ENCODE measurements around the gene TBC1D17. TPM values are rescaled to one million over a fixed set of nuclear protein-coding genes. Genes with fewer than 3 reads are reported as not detected.

The TBC1D17 gene
- total RNA-seq, 1 donor from 2014 or later: 47.5 TPM

DNA sequence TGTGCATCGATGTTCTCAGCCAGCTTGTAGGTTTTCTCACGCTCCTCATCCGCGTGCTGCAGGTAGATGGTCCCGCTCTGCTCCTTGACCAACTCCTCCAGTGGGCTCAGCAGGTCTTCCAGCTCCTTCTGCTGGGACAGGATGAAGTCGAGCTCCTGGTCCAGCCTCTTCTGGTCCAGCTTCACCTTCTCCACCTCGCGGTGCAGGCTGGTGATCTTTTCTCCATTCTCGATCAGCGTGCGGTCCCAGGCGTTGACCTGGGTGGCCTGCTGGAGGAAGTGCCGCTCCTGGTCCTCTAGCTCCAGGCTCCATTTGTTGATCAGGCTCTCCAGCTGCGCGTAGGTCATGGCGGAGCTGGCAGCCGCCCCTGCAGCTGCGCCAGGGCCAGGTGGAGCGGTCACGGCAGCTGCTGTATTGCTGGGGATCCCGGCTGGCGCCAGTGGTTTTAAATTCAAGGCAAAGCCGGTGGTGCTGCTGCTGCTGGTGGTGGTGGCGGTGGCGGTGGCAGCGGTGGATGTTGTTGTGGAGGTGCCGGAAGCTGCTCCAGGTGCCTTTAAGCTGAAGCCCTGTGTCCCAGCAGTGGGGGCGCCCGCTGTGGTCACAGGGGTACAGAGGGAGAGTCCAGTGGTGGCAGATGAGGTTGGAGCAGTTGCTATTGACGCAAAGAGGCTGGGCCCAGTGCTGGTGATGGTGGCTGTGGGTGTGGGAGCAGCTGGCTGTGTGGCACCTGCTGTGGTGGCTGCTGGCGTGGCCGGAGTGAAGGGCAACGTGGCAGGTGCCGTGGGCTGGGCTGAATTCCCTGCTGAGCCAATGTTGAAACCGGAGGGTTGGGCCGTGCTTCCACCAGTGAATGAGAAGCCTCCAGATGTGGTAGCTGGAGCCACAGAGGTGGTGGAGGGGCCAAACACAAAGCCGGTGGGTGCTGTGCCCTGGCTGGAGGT is 31.2 kb downstream of the TBC1D17 start:
- H3K27ac ChIP-seq (replicated peaks): no peak overlapping the region
- intact Hi-C loops (cut with micrococcal nuclease): no loop called here
- TF ChIP-seq, protein P1, sequence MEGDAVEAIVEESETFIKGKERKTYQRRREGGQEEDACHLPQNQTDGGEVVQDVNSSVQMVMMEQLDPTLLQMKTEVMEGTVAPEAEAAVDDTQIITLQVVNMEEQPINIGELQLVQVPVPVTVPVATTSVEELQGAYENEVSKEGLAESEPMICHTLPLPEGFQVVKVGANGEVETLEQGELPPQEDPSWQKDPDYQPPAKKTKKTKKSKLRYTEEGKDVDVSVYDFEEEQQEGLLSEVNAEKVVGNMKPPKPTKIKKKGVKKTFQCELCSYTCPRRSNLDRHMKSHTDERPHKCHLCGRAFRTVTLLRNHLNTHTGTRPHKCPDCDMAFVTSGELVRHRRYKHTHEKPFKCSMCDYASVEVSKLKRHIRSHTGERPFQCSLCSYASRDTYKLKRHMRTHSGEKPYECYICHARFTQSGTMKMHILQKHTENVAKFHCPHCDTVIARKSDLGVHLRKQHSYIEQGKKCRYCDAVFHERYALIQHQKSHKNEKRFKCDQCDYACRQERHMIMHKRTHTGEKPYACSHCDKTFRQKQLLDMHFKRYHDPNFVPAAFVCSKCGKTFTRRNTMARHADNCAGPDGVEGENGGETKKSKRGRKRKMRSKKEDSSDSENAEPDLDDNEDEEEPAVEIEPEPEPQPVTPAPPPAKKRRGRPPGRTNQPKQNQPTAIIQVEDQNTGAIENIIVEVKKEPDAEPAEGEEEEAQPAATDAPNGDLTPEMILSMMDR (IDR thresholded peaks at IDR 0.05; ENCODE audit: borderline replicate concordance): no peak
- peaks cover 39% of the 10 kb centered on the region for H3K36me3 ChIP-seq
- H3K4me3 ChIP-seq: no peak overlapping the region
- no peaks in the 10 kb centered on the region for H3K27me3 ChIP-seq (ENCODE audit: low read depth)
- no peaks in the 10 kb centered on the region for H3K9me3 ChIP-seq (replicated peaks)
- peaks cover 9% of the 10 kb centered on the region for H3K4me1 ChIP-seq
- DNase-seq: no peak

DNA sequence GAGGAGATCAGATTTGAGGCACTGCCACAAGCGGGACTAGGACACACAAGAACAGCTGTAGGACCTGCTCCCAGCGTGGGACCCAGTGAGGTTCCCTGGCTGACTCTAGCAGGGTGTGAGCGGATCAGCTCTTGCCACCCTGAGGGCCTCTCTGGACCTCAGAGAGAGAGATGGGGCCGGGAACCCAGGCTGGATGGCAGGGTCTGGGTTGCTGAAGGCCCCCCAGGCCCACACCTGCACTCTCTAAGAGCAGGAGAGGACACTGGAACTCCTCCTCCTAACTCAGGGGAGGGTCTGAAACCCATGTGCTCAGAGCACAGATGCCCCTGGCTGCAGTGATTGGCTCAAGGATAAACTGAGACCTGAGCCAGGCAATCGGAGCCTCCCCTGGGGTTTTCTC is 32.7 kb downstream of the TBC1D17 start:
- H3K27ac ChIP-seq (replicated peaks): no peak overlapping the region
- no peak for DNase-seq
- peaks cover 9% of the 10 kb centered on the region for H3K4me1 ChIP-seq
- TF ChIP-seq, protein P1 (IDR thresholded peaks at IDR 0.05; ENCODE audit: borderline replicate concordance): no peak
- intact Hi-C loops (cut with micrococcal nuclease): no loop called here
- H3K9me3 ChIP-seq (replicated peaks): no peaks in the 10 kb centered on the region
- no peak overlapping the region for H3K4me3 ChIP-seq
- peaks cover 51% of the 10 kb centered on the region for H3K36me3 ChIP-seq
- H3K27me3 ChIP-seq (ENCODE audit: low read depth): no peaks in the 10 kb centered on the region

DNA sequence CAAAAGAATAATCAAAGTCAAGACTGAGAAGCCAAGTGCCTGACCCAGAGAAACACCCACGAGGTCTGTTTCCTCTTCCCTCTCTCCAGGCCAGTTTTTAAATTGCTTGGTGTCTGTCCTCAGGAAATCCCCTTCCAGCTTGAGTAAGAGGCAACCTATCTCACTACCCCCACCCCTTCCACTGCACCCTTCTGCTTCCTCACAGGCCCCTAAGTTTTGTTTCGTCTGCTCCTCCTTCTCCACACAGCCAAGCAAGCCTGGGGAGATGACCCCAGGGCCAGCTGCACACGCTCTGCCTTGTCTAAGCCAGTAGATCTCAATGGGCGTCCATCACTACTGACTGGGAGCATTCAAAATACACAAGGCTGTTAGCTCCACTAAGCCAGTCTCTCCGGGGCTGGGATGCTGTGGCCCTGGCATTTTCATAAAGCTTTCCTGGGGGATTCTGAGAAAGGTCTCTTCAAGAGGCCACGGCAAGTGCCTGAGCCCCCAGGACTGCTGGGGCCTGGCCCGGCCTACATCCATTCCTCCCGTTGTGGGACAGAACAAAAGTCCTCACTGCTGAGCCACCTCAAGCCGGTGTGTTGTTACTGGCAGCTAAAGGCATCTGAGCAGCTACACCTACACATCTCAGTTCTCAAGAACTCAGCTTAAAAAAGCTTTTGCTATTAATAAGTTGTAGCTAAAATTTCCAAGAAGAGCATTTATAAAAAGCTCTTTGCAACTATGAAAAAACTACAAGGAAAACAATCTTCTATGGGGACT is 34.1 kb downstream of the TBC1D17 start:
- H3K4me1 ChIP-seq: peaks cover 9% of the 10 kb centered on the region
- H3K27ac ChIP-seq (replicated peaks): peak overlapping the region; percentile 28
- TF ChIP-seq, protein P1 (IDR thresholded peaks at IDR 0.05; ENCODE audit: borderline replicate concordance): no peak
- no peak for DNase-seq
- intact Hi-C loops (cut with micrococcal nuclease): no loop called here
- H3K9me3 ChIP-seq (replicated peaks): no peaks in the 10 kb centered on the region
- no peak overlapping the region for H3K4me3 ChIP-seq
- peaks cover 56% of the 10 kb centered on the region for H3K36me3 ChIP-seq
- no peaks in the 10 kb centered on the region for H3K27me3 ChIP-seq (ENCODE audit: low read depth)

DNA sequence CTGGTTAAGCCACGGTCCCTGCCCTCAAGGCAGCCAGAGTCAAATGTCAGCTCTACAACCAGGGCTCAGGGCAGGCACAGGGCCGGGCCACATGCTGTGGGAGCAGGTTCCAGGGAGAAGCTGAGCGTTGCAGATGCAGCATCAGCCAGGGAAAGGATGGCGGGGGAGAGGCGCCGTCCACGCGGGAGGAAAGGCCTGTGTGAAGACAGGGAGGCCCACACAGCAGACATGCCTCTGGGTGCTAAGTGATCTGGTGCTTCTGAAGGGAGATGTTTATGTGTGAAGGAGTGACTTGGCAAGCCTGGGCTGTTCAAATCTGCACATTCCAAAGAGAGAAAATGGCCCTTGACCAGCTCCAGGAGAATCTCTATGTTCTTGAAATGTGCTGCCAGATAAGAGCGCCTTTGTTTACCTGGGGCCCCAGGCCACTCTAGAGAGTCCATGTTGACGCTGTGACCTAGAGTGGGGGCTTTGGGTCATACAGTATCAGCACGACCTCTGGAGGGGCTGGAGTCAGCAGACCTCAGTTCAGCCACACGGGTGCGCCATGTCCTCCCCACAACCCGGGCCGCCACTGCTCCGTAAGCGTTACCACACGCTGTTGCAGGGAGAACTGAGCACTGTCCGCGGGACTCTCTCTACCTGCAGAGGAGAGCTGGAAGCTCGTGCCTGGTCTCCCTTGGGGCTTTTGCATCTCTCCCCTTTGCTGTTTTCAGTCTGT is 35.6 kb downstream of the TBC1D17 start:
- Histone ChIP-seq H3K27ac (replicated peaks) (no peak overlapping the region), H3K36me3 (peaks cover 42% of the 10 kb centered on the region), H3K4me1 (peaks cover 9% of the 10 kb centered on the region), H3K4me3 (no peak overlapping the region), H3K27me3 (ENCODE audit: low read depth) (no peaks in the 10 kb centered on the region), H3K9me3 (replicated peaks) (no peaks in the 10 kb centered on the region)
- intact Hi-C loops (cut with micrococcal nuclease): no loop called here
- DNase-seq: no peak
- TF ChIP-seq, protein P1 (IDR thresholded peaks at IDR 0.05; ENCODE audit: borderline replicate concordance): no peak

DNA sequence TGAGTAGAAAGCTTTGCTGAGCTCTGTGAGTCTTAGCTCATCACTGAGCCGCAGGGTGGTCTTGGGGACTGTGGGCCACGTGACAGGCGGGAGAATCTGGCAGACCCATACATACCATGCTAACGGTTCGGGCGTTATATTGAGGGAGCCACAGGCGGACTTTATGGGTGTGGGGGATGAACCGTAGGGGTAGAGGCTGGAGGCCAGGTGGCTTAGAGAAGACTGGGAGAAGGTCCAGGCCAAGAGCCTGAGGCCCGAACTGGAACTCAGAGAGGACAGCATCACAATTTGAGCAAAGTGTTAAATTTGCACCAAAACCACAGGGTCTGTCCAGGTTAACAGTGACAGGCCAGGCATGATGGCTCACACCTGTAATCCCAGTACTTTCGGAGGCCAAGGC is 36.2 kb downstream of the TBC1D17 start:
- Histone ChIP-seq H3K4me3 (no peak overlapping the region), H3K4me1 (peaks cover 9% of the 10 kb centered on the region), H3K36me3 (peaks cover 36% of the 10 kb centered on the region), H3K9me3 (replicated peaks) (no peaks in the 10 kb centered on the region), H3K27ac (replicated peaks) (no peak overlapping the region), H3K27me3 (ENCODE audit: low read depth) (no peaks in the 10 kb centered on the region)
- intact Hi-C loops (cut with micrococcal nuclease): no loop called here
- no peak for DNase-seq
- TF ChIP-seq, protein P1 (IDR thresholded peaks at IDR 0.05; ENCODE audit: borderline replicate concordance): no peak

All from left ventricle myocardium inferior (tissue), 1 donor.